ENCODE measurements around the gene ZSCAN31. TPM values are rescaled to one million over a fixed set of nuclear protein-coding genes. Genes with fewer than 3 reads are reported as not detected.

Gene ZSCAN31
- total RNA-seq, 1 experiment from 2014 or later, result 10.1 TPM

- no peak for TF ChIP-seq REST (IDR thresholded peaks at IDR 0.05; ENCODE audit: low read depth)
Measured at GRCh38 chr6:28335564-28336283, at the start of gene ZSCAN31 (continued).

DNA sequence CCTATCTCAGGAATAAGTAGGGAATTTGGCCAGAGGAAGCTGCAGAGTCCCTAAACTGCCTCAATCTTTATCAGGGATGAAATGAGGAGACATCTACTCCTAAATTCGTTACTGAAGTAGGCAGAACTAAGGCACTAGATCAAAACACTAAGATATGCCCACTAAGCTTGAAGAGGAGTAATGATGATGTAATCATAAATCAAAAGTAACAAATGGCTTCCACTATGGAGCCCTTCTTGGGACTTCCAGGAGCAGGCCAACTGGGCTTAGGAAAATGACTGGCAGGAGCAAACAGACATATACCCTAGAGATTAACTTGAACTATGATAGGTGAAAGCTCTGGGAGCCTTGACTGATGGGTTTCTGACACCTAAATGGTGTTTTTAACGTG, 48.2 kb upstream of the ZSCAN31 start:
- ChIA-PET RAD21 (ENCODE audit: low non-redundant PET in 1 of 2, low total read pairs in 2 of 2, uncharacterized antibody in 2 of 2, unreplicated experiment in 2 of 2) (interaction anchor here in 1 of 2 experiments (1.1 kb wide), 1 partner anchor 243 kb away, joined by 3 read pairs; the partner anchor contains the start of gene ZKSCAN8), POLR2A (interaction anchor here (0.9 to 1.6 kb wide), 5 partner anchors 13 to 630 kb away, joined by 3 to 14 read pairs (median 4); partner anchors contain the start of gene ZKSCAN8), CTCF (interaction anchor here (0.6 to 2.6 kb wide), 11 partner anchors 9 to 489 kb away, joined by 3 to 20 read pairs (median 3); partner anchors contain the start of genes ZSCAN16, ZSCAN26 and ZSCAN31)
- intact Hi-C loops (cut with micrococcal nuclease), result no loop called here
- Histone ChIP-seq H3K79me2 (ENCODE audit: insufficient read depth, low read length) (no peaks in the 10 kb centered on the region), H3K4me1 (ENCODE audit: control insufficient read depth in 1 of 2, insufficient read depth in 2 of 2, low read length in 2 of 2) (peaks cover 7 to 17% of the 10 kb centered on the region in 2 experiments; a peak in 3 of 4 replicates), H3K9ac (ENCODE audit: low read length) (no peak overlapping the region), H3K4me3 (replicated peaks in 1 of 2; ENCODE audit: low read depth in 1 of 2, low read length in 2 of 2) (peak overlapping the region in 1 of 2 experiments; percentile 55; a peak in 1 of 4 replicates), H3K36me3 (ENCODE audit: control insufficient read depth in 1 of 2, insufficient read depth in 2 of 2, low read length in 2 of 2) (no peaks in the 10 kb centered on the region), H3K9me3 (ENCODE audit: control insufficient read depth in 1 of 2, insufficient read depth in 1 of 2, low read depth in 1 of 2, low read length in 2 of 2) (no peaks in the 10 kb centered on the region; a peak in 1 of 4 replicates), H2AFZ (ENCODE audit: low read depth, low read length, poor library complexity, severe bottlenecking) (peak overlapping the region; percentile 55), H3K27me3 (ENCODE audit: insufficient read depth, low read length) (no peaks in the 10 kb centered on the region), H4K20me1 (ENCODE audit: insufficient read depth) (no peaks in the 10 kb centered on the region), H3K27ac (ENCODE audit: low read depth, low read length) (peak overlapping the region; percentile 73), H3K9me2 (ENCODE audit: insufficient read depth) (no peaks in the 10 kb centered on the region), H3K4me2 (ENCODE audit: low read length) (peak overlapping the region; percentile 82)
- ATAC-seq (no peak), DNase-seq (ENCODE audit: low read depth, low spot score) (no peak)
- no TSS peak for BruUV-seq (replicated peaks)
- TF ChIP-seq SRF (IDR thresholded peaks at IDR 0.05; ENCODE audit: low read depth) (no peak), REST (IDR thresholded peaks at IDR 0.05; ENCODE audit: low read depth) (no peak), RAD21 (IDR thresholded peaks at IDR 0.05; ENCODE audit: low read depth) (no peak), SIN3A (IDR thresholded peaks at IDR 0.05; ENCODE audit: low read depth) (no peak), MAX (IDR thresholded peaks at IDR 0.05) (no peak), CBX3 (IDR thresholded peaks at IDR 0.05; ENCODE audit: low read depth) (no peak), POLR2A (IDR thresholded peaks at IDR 0.05; ENCODE audit: borderline replicate concordance, extremely low read depth, insufficient read depth, insufficient read length) (no peak), EZH2phosphoT487 (IDR thresholded peaks at IDR 0.05; ENCODE audit: borderline replicate concordance) (no peak), ZNF274 (IDR thresholded peaks at IDR 0.05; ENCODE audit: low read depth, low read length) (no peak), FOSL1 (IDR thresholded peaks at IDR 0.05; ENCODE audit: low read depth) (no peak), ELF1 (IDR thresholded peaks at IDR 0.05; ENCODE audit: borderline replicate concordance, low read depth) (no peak), CEBPB (IDR thresholded peaks at IDR 0.05; ENCODE audit: low read depth) (no peak), ZFX (IDR thresholded peaks at IDR 0.05) (no peak), TCF7L2 (IDR thresholded peaks at IDR 0.05; ENCODE audit: borderline replicate concordance, extremely low read depth, insufficient read depth, insufficient read length) (no peak)
- TF ChIP-seq, protein P1, sequence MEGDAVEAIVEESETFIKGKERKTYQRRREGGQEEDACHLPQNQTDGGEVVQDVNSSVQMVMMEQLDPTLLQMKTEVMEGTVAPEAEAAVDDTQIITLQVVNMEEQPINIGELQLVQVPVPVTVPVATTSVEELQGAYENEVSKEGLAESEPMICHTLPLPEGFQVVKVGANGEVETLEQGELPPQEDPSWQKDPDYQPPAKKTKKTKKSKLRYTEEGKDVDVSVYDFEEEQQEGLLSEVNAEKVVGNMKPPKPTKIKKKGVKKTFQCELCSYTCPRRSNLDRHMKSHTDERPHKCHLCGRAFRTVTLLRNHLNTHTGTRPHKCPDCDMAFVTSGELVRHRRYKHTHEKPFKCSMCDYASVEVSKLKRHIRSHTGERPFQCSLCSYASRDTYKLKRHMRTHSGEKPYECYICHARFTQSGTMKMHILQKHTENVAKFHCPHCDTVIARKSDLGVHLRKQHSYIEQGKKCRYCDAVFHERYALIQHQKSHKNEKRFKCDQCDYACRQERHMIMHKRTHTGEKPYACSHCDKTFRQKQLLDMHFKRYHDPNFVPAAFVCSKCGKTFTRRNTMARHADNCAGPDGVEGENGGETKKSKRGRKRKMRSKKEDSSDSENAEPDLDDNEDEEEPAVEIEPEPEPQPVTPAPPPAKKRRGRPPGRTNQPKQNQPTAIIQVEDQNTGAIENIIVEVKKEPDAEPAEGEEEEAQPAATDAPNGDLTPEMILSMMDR (IDR thresholded peaks at IDR 0.05 in 2 of 3, conservative IDR thresholded peaks at IDR 0.05 in 1 of 3; ENCODE audit: borderline replicate concordance in 1 of 3, insufficient read depth in 1 of 3, low read depth in 2 of 3, low read length in 2 of 3), result no peak
